ENCODE measurements around the gene EIF4H.
"Not testable (repeated sequence)": the region's sequence is repeated elsewhere in the genome, so short reads cannot be mapped to it uniquely, and the experiment has no call there.

The EIF4H gene

GRCh38 chr7:74202841-74203556, 28.8 kb downstream of the EIF4H start:
- no peak for DNase-seq

- no peak for DNase-seq
Measured at GRCh38 chr7:74203956-74204618, 29.9 kb downstream of the EIF4H start.

- DNase-seq = not testable (repeated sequence)
Measured at GRCh38 chr7:74206052-74206451, 31.9 kb downstream of the EIF4H start.

- DNase-seq = peak; percentile 66
Measured at GRCh38 chr7:74206589-74207120, 32.5 kb downstream of the EIF4H start.

- no peak for DNase-seq
Measured at GRCh38 chr7:74207586-74207985, 33.4 kb downstream of the EIF4H start.

GRCh38 chr7:74208241-74208640, 34.1 kb downstream of the EIF4H start:
- not testable (repeated sequence) for DNase-seq

- DNase-seq = no peak
Measured at GRCh38 chr7:74212661-74213060, 38.5 kb downstream of the EIF4H start.

GRCh38 chr7:74214816-74215630, 40.9 kb downstream of the EIF4H start:
- no peak for DNase-seq

GRCh38 chr7:74215921-74216320, 41.8 kb downstream of the EIF4H start:
- no peak for DNase-seq

- DNase-seq = no peak
Measured at GRCh38 chr7:74216361-74216761, 42.2 kb downstream of the EIF4H start.

GRCh38 chr7:74217455-74218342, 43.5 kb downstream of the EIF4H start:
- DNase-seq = no peak

- DNase-seq = no peak
Measured at GRCh38 chr7:74218343-74218698, 44.2 kb downstream of the EIF4H start.

- DNase-seq = no peak
Measured at GRCh38 chr7:74219416-74219815, 45.3 kb downstream of the EIF4H start.

GRCh38 chr7:74220229-74220628, 46.1 kb downstream of the EIF4H start:
- DNase-seq = no peak

GRCh38 chr7:74221713-74222112, 47.6 kb downstream of the EIF4H start:
- DNase-seq = no peak

- DNase-seq = no peak
Measured at GRCh38 chr7:74222851-74223710, 48.9 kb downstream of the EIF4H start.

GRCh38 chr7:74223711-74224510, 49.8 kb downstream of the EIF4H start:
- peak; percentile 65 for DNase-seq

GRCh38 chr7:74224511-74224832, 50.3 kb downstream of the EIF4H start:
- no peak for DNase-seq

GRCh38 chr7:74224907-74225306, 50.8 kb downstream of the EIF4H start:
- DNase-seq = not testable (repeated sequence)

GRCh38 chr7:74225400-74225799, 51.2 kb downstream of the EIF4H start:
- DNase-seq = no peak

- DNase-seq = no peak
Measured at GRCh38 chr7:74226633-74227032, 52.5 kb downstream of the EIF4H start.

Data from NCI-H146 (cell line).